Measurements from ENCODE around the gene HBS1L.

- no peak for TF ChIP-seq CTCF (IDR thresholded peaks at IDR 0.05)
- no peak for TF ChIP-seq POLR2A (IDR thresholded peaks at IDR 0.05)
- no peak for TF ChIP-seq POLR2AphosphoS5 (IDR thresholded peaks at IDR 0.05; ENCODE audit: insufficient read depth in 1 of 2, low read depth in 1 of 2)
Measured at GRCh38 chr6:135012349-135012748, 42.3 kb downstream of the HBS1L start.
